Sigmoid colon (tissue), 7 donors: ENCODE data around the gene CTXN1. TPM values are rescaled to one million over a fixed set of nuclear protein-coding genes. Genes with fewer than 3 reads are reported as not detected.
A peak's percentile ranks its signal among the peaks of the same experiment; 100 is the strongest.

ENCODE experiments used
- DNase-seq: peaks from one replicate; pipeline ENCODE4 v3.0.0-alpha.2; 2019
- H3K27ac ChIP-seq, 4 donors: fragments of 200-600 bp; sonication (generic); one replicate each; pipeline ENCODE4 v1.5.1; 2016 to 2019; ENCODE audit warnings: mild to moderate bottlenecking in 1 of 4
- H3K27me3 ChIP-seq, 3 donors: fragments of 200-600 bp; sonication (generic); one replicate each; pipeline ENCODE4 v1.5.1; 2019; ENCODE audit warnings: mild to moderate bottlenecking in 1 of 3
- H3K36me3 ChIP-seq, 4 donors: fragments of 200-600 bp; sonication (generic); one replicate each; pipeline ENCODE4 v1.5.1; 2016 to 2019
- H3K4me1 ChIP-seq, 4 donors: fragments of 200-600 bp; sonication (generic); one replicate each; pipeline ENCODE4 v1.5.1; 2017 to 2019
- H3K4me3 ChIP-seq, 4 donors: fragments of 200-600 bp; sonication (generic); one replicate each; pipeline ENCODE4 v1.5.1; 2017 to 2019; ENCODE audit warnings: mild to moderate bottlenecking in 2 of 4, moderate library complexity in 1 of 4
- H3K9me3 ChIP-seq, 4 donors: fragments of 200-600 bp in 3 of 4; sonication (generic) in 3 of 4; one replicate each; pipeline versions ENCODE4 v1.5.1 to v1.6.1; 2013 to 2019
- CTCF ChIP-seq, 4 experiments: fragments of 450-650 bp in 3 of 4; fragments of 200-600 bp in 1 of 4; IDR thresholded peaks; one replicate each; pipeline ENCODE4 v1.5.1; 2016 to 2019; ENCODE audit warnings: antibody characterized with exemption in 4 of 4, mild to moderate bottlenecking in 3 of 4, moderate library complexity in 2 of 4
- EP300 ChIP-seq, 4 donors: sonication (generic); formaldehyde crosslinking; IDR thresholded peaks; one replicate each; pipeline ENCODE4 v1.6.1; 2017; ENCODE audit warnings: antibody characterized with exemption in 4 of 4
- POLR2A ChIP-seq, 2 donors: fragments of 450-650 bp; IDR thresholded peaks; one replicate each; pipeline ENCODE4 v1.6.1; 2016; ENCODE audit warnings: antibody characterized with exemption in 2 of 2, mild to moderate bottlenecking in 2 of 2, moderate library complexity in 2 of 2
- POLR2AphosphoS5 ChIP-seq, 4 donors: sonication (generic); formaldehyde crosslinking; IDR thresholded peaks; one replicate each; pipeline ENCODE4 v1.6.1; 2017; ENCODE audit warnings: antibody characterized with exemption in 4 of 4
- WGBS, 2 donors: extraction: QIAGEN DNeasy Blood & Tissue Kit; methylation state at CpG; one replicate each; pipeline ENCODE4 v1.1.7; 2013; 5-methylcytosine and 5-hydroxymethylcytosine counted together
- intact Hi-C: fragments of 100-400 bp; cut with DNase I; formaldehyde crosslinking; loops from one replicate; pipeline ENCODE4 v1.15.1; 2023
- polyA plus RNA-seq, 3 donors: library from polyadenylated mRNA; stranded (reverse); fragments of 200-250 nt; gene quantifications; one replicate each; pipeline ENCODE4 v1.2.3, GENCODE V29; 2013
- total RNA-seq, 4 donors: library from RNA; depleted of rRNA; stranded (reverse); fragments of >200 nt; gene quantifications; one replicate each; pipeline ENCODE4 v1.1.0, GENCODE V29; 2016
- donor health status: healthy with polysubstance abuse.
- donor health status: Bipolar disorder and iron deficiency.
- donor health status: healthy.

Gene CTXN1
- total and polyA plus RNA-seq, 7 donors = 0.60 to 92.2 (median 25.3) TPM

DNA sequence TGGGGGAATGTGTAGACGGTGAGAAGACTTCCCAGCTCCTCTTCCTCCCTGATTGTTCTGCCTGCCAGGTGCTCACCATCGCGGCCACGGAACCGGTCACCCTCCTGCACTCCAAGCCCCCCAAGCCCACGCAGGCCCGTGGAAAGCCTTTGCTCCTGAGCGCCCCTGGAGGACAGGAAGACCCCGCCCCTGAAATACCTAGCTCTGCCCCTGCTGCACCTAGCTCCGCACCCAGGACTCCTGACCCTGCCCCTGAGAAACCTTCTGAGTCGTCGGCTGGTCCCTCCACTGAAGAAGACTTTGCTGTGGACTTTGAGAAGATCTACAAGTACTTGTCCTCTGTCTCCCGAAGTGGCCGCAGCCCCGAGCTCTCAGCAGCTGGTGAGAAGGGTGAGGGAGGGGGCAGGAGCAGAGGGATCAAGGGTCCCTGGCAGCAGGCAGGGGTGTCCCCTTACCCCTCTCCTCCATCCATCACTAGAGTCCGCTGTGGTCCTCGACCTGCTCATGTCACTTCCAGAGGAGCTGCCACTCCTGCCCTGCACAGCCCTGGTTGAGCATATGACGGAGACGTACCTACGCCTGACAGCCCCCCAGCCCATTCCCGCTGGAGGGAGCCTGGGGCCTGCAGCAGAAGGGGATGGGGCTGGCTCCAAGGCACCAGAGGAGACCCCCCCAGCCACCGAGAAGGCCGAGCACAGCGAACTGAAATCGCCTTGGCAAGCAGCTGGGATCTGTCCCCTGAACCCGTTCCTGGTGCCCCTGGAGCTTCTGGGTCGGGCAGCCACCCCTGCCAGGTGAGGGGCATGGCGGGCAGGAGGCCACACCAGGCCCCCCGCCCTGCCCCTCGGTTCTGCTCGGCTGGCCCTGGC is 3.7 kb downstream of the CTXN1 start:
- Histone ChIP-seq H3K27ac (peak overlapping the region; percentile 89 to 97 (median 94)), H3K36me3 (peaks cover 11 to 16% (median 13%) of the 10 kb centered on the region in 4 donors), H3K9me3 (no peaks in the 10 kb centered on the region), H3K4me1 (peaks cover 0 to 86% (median 84%) of the 10 kb centered on the region in 4 donors), H3K27me3 (peaks cover 17 to 24% (median 21%) of the 10 kb centered on the region in 3 donors), H3K4me3 (peak overlapping the region in 2 of 4 donors; percentile 70 to 74)
- 94% methylated on average over 31 of the region's 31 CpGs for WGBS, 2 donors
- intact Hi-C loops = loop anchor here (2.0 to 10.0 kb wide), 4 partner anchors 17 to 1187 kb away; partner anchors contain the start of genes ANGPTL4, GPR108, MBD3L1 and TRIP10
- DNase-seq = no peak
- TF ChIP-seq CTCF (IDR thresholded peaks at IDR 0.05) (no peak), POLR2AphosphoS5 (IDR thresholded peaks at IDR 0.05) (no peak), EP300 (IDR thresholded peaks at IDR 0.05) (no peak), POLR2A (IDR thresholded peaks at IDR 0.05) (no peak)

DNA sequence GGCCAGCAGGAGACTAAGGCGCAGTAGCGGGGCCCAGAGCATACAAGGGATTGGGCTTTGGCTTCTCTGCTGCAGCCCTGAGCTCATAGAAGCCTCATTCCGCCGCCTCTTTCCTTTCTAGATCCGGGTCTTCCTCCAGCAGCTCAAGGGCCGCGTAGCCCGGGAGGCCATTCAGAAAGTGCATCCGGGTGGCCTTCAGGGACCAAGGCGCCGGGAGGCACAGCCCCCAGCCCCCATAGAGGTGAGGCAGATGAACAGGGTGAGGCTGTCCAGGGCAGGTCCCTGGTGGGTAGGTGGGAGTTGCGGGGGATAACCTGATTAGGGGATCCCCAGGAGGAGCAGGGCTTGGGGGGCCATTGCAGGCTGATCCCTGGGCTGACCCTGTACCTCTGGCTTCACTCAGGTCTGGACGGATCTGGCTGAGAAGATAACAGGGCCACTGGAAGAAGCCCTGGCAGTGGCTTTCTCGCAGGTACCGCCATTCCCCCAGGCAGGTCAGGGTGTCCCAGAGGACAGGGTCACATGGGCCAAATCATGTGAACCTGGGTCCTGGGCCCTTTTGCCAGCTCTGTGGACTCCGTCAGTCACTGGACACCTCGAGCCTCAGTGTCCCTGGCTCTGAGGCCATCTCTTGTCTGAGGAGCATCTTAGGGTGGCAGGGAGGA is 4.5 kb downstream of the CTXN1 start:
- no peak for DNase-seq
- intact Hi-C loops = loop anchor here (2.0 to 10.0 kb wide), 4 partner anchors 17 to 1187 kb away; partner anchors contain the start of genes ANGPTL4, GPR108, MBD3L1 and TRIP10
- TF ChIP-seq POLR2AphosphoS5 (IDR thresholded peaks at IDR 0.05) = no peak
- no peak for TF ChIP-seq POLR2A (IDR thresholded peaks at IDR 0.05)
- TF ChIP-seq CTCF (IDR thresholded peaks at IDR 0.05) = no peak
- no peak for TF ChIP-seq EP300 (IDR thresholded peaks at IDR 0.05)
- Histone ChIP-seq H3K36me3 (peaks cover 11 to 16% (median 13%) of the 10 kb centered on the region in 4 donors), H3K27me3 (peaks cover 24 to 32% (median 28%) of the 10 kb centered on the region in 3 donors), H3K9me3 (no peaks in the 10 kb centered on the region), H3K4me3 (peak overlapping the region; percentile 28 to 74 (median 72)), H3K27ac (peak overlapping the region; percentile 89 to 97 (median 94)), H3K4me1 (peaks cover 0 to 86% (median 84%) of the 10 kb centered on the region in 4 donors)
- WGBS, 2 donors = 42 to 57% methylated on average over 17 of the region's 17 CpGs

DNA sequence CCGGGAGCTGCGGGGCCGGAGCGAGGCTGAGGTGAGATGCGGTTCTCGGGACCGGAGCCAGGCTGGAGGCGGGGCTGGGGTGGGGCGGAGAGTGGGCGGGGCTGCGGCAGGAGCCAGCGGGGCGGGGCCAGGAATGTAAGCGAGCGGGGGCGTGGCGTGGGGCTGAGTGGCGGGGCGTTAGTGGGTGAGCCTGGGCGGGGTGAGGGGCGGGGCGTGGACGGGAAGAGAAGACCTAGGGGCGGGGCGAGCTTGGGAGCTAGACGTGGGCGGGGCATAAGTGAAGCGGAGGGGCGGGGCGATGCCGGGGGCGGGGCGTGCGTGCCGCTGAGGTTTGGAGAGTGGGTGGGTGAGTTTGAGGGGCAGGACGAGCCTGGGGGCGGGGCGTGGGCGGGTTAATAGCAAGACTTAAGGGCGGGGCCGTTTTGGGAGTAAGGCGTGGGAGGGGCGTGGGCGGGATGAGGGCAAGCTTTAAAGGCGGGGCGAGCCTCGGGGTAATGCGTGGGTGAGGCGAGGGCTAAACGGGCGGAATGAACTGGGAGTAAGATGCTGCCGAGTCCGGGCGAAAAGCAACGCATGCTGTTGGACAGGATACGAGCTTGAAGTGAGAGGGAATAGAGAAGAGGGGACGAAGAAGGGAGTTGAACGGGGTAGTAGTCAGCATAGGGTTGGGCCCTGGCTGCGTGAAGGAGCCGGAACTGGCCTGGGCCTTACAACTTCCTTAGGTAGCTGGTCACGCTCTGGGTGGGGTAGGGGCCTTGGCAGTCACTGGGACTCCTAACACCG is 5.2 kb downstream of the CTXN1 start:
- Histone ChIP-seq H3K27ac (peak overlapping the region; percentile 93 to 98 (median 96)), H3K9me3 (no peaks in the 10 kb centered on the region), H3K27me3 (peaks cover 32 to 39% (median 35%) of the 10 kb centered on the region in 3 donors), H3K36me3 (peaks cover 11 to 16% (median 13%) of the 10 kb centered on the region in 4 donors), H3K4me3 (peak overlapping the region; percentile 70 to 87 (median 74)), H3K4me1 (peaks cover 0 to 89% (median 87%) of the 10 kb centered on the region in 4 donors)
- TF ChIP-seq POLR2AphosphoS5 (IDR thresholded peaks at IDR 0.05) (peak; percentile 84 to 89 (median 88)), POLR2A (IDR thresholded peaks at IDR 0.05) (peak; percentile 34 to 45), EP300 (IDR thresholded peaks at IDR 0.05) (no peak)
- 1 to 2% methylated on average over 62 of the region's 62 CpGs for WGBS, 2 donors
- peak; percentile 100 for DNase-seq
- intact Hi-C loops = loop anchor here (2.0 to 10.0 kb wide), 4 partner anchors 16 to 1186 kb away; partner anchors contain the start of genes ANGPTL4, GPR108, MBD3L1 and TRIP10

DNA sequence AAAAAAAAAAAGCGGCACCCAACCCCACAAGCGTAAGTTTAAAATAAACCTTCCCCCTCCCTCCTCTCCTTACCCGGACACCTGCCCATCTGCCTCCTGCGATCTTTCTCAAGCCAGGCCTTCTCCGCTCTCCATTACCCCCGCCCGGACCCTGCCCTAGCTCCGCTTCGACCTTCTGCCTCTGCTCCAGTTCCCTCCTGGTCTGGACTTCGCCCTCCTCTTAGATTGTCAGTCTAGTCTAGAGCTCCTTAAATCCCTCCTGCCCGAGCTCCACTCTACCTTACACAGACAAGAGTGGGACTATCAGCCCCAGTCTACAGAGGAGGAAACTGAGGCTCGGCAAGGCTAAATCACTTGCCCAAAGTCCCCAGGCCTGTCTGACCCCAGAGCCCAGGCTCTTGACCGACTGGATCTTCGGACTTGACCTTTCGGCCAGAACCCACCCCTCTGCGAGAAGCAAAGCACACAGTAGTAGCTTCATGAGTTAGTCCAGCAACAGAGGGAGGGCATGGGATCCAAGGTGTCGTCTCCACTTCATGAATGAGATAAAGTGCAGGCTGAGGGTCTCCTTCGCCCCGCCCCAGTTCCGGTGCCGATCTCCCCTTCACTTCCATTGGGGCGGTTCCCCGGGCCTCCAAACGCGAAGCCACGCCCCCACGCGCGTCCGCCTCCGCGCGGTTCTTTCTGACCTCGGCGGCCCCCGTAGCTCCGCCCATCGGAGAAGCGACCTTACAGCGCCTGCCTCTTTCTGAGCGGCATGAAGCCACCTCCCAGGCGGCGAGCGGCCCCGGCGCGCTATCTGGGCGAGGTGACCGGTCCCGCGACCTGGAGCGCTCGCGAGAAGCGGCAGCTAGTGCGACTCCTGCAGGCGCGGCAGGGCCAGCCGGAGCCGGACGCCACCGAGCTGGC is 6.1 kb downstream of the CTXN1 start, which contains the start of gene SNAPC2:
Gene SNAPC2, plus strand, starts transcription at position 729 of the 909 bp plus-strand sequence. Its CDS starts 29 bp downstream, at position 758.
- Histone ChIP-seq H3K9me3 (no peaks in the 10 kb centered on the region), H3K27ac (peak within 1 kb of the TSS; percentile 93 to 98 (median 96)), H3K4me3 (peak within 1 kb of the TSS; percentile 70 to 87 (median 74)), H3K36me3 (peaks cover 11 to 16% (median 13%) of the 10 kb centered on the region in 4 donors), H3K4me1 (peaks cover 0 to 83% (median 81%) of the 10 kb centered on the region in 4 donors), H3K27me3 (peaks cover 38 to 47% (median 44%) of the 10 kb centered on the region in 3 donors)
- TF ChIP-seq EP300 (IDR thresholded peaks at IDR 0.05) = peak in 1 of 4 donors; percentile 64
- TF ChIP-seq CTCF (IDR thresholded peaks at IDR 0.05) = no peak
- TF ChIP-seq POLR2AphosphoS5 (IDR thresholded peaks at IDR 0.05) = peak; percentile 68 to 90 (median 87)
- TF ChIP-seq POLR2A (IDR thresholded peaks at IDR 0.05) = peak; percentile 22 to 59
- intact Hi-C loops = loop anchor here (2.0 to 10.0 kb wide), 4 partner anchors 15 to 1185 kb away; partner anchors contain the start of genes ANGPTL4, GPR108, MBD3L1 and TRIP10
- peak; percentile 98 for DNase-seq
- 2 to 4% methylated on average over 62 of the region's 62 CpGs for WGBS, 2 donors
